Measurements from ENCODE around the gene HLA-DMA.
"Not testable (repeated sequence)": the region's sequence is repeated elsewhere in the genome, so short reads cannot be mapped to it uniquely, and the experiment has no call there.

The HLA-DMA gene

DNA sequence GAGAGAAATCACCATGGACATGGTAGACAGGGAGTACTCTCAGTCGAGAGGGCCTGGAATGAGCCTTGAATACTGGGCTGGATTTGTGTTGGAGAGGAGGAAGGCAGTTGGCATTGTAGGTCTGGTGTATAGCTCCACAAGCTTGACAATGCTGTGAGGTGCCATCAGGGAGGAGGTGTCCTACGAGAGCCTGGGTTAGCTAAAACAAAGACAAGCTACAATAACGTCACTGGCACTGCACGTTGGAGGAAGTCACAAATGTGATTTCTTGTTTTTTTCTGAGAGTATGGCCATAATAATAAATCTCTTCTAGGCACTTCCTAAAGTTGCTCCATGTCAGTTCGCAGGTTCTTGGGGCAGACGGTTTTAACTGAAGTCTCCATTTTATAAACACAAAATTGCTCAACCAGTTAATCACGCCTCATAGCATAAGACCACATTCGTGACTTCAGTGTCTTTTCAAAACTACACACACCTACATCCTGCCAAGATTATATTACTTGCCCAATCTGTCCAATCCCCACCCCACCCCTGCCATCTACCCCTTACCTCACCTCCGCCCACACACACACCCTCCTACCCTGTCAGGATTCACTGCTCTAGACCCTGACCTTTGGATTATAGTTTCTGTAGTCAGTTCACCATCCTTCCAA, 7.7 kb downstream of the HLA-DMA start:
- no peak overlapping the region for H3K27ac ChIP-seq
- TF ChIP-seq, protein P1, sequence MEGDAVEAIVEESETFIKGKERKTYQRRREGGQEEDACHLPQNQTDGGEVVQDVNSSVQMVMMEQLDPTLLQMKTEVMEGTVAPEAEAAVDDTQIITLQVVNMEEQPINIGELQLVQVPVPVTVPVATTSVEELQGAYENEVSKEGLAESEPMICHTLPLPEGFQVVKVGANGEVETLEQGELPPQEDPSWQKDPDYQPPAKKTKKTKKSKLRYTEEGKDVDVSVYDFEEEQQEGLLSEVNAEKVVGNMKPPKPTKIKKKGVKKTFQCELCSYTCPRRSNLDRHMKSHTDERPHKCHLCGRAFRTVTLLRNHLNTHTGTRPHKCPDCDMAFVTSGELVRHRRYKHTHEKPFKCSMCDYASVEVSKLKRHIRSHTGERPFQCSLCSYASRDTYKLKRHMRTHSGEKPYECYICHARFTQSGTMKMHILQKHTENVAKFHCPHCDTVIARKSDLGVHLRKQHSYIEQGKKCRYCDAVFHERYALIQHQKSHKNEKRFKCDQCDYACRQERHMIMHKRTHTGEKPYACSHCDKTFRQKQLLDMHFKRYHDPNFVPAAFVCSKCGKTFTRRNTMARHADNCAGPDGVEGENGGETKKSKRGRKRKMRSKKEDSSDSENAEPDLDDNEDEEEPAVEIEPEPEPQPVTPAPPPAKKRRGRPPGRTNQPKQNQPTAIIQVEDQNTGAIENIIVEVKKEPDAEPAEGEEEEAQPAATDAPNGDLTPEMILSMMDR (IDR thresholded peaks at IDR 0.05), result no peak
- DNase-seq, result no peak
- peaks cover 0 to 3% of the 10 kb centered on the region in 2 donors for H3K27me3 ChIP-seq
- H3K4me1 ChIP-seq, result peaks cover 0 to 9% (median 3%) of the 10 kb centered on the region in 4 donors
- no peaks in the 10 kb centered on the region for H3K36me3 ChIP-seq
- peaks cover 0 to 3% (median 0%) of the 10 kb centered on the region in 3 donors for H3K9me3 ChIP-seq
- intact Hi-C loops (cut with DNase I; ENCODE audit: low total_unique reads), result no loop called here
- no peak overlapping the region for H3K4me3 ChIP-seq

DNA sequence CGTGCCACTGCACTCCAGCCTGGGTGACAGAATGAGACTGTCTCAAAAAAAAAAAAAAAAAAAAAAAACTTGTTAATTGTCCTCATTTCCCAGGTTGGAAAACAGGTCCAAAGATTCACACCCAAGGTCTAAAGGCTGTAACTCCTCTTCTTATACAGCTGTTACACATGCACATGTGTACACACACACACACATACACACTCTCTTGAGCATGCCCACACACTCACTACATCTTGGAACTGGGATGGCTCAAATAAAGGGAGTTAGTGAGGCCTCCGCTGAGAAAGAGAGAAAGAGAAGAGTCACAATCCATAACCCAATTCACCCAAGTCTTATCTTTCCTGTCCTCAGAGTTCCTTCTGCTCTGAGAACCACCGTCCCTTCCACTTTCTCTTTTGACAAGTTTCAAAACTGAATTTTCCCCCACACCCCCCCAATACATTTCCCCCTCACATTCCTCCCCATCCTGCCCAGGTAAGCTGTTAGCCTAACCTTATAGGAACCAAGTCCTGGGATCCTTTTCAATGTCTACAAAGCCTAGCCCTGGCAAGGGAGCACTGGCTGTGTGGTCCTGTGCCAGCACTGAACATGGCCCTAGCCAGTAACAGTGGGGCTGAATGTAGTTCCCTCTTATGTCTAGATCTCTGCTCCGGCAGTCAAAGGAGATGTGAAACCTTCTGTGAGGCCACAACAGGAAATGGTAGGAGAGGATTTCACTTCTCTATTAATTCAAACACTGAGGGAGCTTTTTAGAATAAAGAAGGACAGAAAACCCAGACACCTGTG, 8.8 kb downstream of the HLA-DMA start:
- H3K27me3 ChIP-seq, result peaks cover 0 to 5% of the 10 kb centered on the region in 2 donors
- peaks cover 0 to 9% (median 3%) of the 10 kb centered on the region in 4 donors for H3K4me1 ChIP-seq
- intact Hi-C loops (cut with DNase I; ENCODE audit: low total_unique reads), result no loop called here
- peaks cover 0 to 3% (median 0%) of the 10 kb centered on the region in 3 donors for H3K9me3 ChIP-seq
- no peaks in the 10 kb centered on the region for H3K36me3 ChIP-seq
- no peak overlapping the region for H3K4me3 ChIP-seq
- no peak overlapping the region for H3K27ac ChIP-seq
- TF ChIP-seq, protein P1 (IDR thresholded peaks at IDR 0.05), result no peak
- DNase-seq, result peak in 1 of 2 donors; percentile 49

DNA sequence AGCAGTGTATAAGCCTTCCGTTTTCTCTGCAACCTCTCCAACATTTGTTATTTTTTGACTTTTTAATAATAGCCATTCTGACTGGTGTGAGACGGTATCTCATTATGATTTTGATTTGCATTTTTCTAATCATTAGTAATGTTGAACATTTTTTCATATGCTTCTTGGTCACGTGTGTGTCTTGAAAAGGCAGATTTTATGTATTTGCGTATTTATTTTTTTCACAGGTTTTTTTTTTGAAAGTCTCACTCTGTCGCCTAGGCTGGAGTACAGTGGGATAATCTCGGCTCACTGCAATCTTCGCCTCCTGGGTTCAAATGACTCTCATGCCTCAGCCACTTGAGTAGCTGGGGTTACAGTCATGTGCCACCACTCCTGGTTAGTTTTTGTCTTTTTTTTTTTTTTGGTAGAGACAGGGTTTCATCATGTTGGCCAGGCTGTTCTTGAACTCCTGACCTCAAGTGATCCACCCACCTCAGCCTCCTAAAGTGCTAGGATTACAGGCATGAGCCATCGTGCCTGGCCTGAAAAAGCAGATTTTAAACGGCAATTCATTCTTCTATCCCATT, 10.3 kb downstream of the HLA-DMA start:
- H3K4me1 ChIP-seq; H3K27ac ChIP-seq; intact Hi-C loops (cut with DNase I; ENCODE audit: low total_unique reads): not testable (repeated sequence)

DNA sequence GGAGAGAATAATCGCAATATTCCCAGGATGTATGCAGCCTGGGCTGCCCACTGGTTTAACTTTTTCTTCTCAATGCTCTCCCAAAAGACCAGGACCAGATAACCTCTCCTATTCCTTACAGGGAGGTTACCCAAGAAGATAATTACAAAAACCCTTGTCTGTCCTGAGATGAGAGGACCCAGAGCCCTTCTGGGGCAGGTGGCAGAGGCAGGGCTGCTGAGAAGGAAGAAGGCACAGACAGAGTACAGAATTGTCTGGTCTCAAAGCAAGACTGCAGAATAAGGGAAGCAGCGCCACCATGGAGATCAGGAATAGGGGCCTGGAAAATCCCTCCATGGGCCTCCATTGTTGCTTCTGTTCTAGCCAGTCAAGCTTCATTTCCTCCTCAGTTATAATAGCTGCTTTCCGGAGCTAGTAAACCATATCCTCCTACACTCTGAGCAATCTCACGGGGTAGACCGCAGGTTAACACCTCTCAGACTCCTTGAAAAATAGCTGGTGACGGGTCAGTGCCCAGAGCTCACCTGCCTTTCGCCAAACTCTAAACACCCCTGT, 11.6 kb downstream of the HLA-DMA start:
- no peak for DNase-seq
- Histone ChIP-seq H3K36me3 (no peaks in the 10 kb centered on the region), H3K9me3 (peaks cover 0 to 3% (median 0%) of the 10 kb centered on the region in 3 donors), H3K4me3 (no peak overlapping the region), H3K4me1 (peaks cover 0 to 9% (median 3%) of the 10 kb centered on the region in 4 donors), H3K27me3 (peaks cover 0 to 10% of the 10 kb centered on the region in 2 donors), H3K27ac (no peak overlapping the region)
- intact Hi-C loops (cut with DNase I; ENCODE audit: low total_unique reads), result loop anchor here (2.0 kb wide), 1 partner anchor 42 kb away; no protein-coding TSS in a partner anchor
- TF ChIP-seq, protein P1 (IDR thresholded peaks at IDR 0.05), result no peak

More for the DNA sequence above, 10.3 kb downstream of the HLA-DMA start:
- not testable (repeated sequence) for DNase-seq, H3K4me3 ChIP-seq, H3K36me3 ChIP-seq, H3K9me3 ChIP-seq, H3K27me3 ChIP-seq

DNA sequence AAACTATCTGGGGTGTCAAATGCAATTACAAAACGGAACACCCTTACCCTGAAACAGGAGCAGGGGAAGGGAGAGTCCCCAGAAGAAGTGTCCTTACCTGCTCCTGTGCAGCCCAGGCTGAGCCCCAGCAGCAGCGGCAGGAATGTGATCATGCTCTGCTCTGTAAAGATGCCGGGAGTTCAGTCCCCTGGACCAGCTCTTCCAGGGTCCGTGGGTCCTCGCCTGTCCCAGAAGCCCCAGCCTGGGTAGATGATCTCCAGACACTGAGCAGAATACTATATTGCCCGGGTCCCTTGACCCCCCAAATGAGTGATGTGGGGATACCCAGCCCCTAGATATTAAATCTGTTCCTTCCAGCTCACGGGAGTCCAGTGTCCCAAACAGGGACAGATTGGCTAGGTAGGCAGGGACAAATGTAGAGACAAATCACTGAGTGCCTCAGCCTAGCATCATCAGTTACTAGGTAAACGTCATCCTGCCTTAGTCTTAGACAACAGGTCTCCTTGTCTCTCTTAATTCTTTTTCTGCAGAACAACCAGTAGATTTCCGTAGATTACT, 12.2 kb downstream of the HLA-DMA start, which contains the start of gene HLA-DMB:
HLA-DMB (minus strand) TSS at position 373 of the 558 bp plus-strand sequence; CDS start at position 152, 221 bp downstream.
- TF ChIP-seq, protein P1 (IDR thresholded peaks at IDR 0.05), result no peak
- H3K27ac ChIP-seq, result peak within 1 kb of the TSS in 1 of 2 donors; percentile 11
- peaks cover 0 to 10% of the 10 kb centered on the region in 2 donors for H3K27me3 ChIP-seq
- H3K4me3 ChIP-seq, result peak within 1 kb of the TSS; percentile 38 to 41
- no peaks in the 10 kb centered on the region for H3K36me3 ChIP-seq
- peak in 1 of 2 donors; percentile 62 for DNase-seq
- H3K9me3 ChIP-seq, result no peaks in the 10 kb centered on the region
- peaks cover 0 to 9% (median 3%) of the 10 kb centered on the region in 4 donors for H3K4me1 ChIP-seq
- intact Hi-C loops (cut with DNase I; ENCODE audit: low total_unique reads), result loop anchor here (2.0 kb wide), 1 partner anchor 42 kb away; no protein-coding TSS in a partner anchor

Data from tibial artery (tissue), 4 donors.